ENCODE measurements around the gene DCUN1D4. TPM values are rescaled to one million over a fixed set of nuclear protein-coding genes. Genes with fewer than 3 reads are reported as not detected.
A peak's percentile ranks its signal among the peaks of the same experiment; 100 is the strongest.
"Not testable (repeated sequence)": the region's sequence is repeated elsewhere in the genome, so short reads cannot be mapped to it uniquely, and the experiment has no call there.

Gene DCUN1D4
- polyA plus RNA-seq, 4 donors = 47.7 to 64.6 (median 62.4) TPM

GRCh38 chr4:51890760-51891159, 47.8 kb downstream of the DCUN1D4 start:
- no peak for DNase-seq (ENCODE audit: low read depth in 4 of 4, low spot score in 3 of 4)

GRCh38 chr4:51893402-51893801, 50.4 kb downstream of the DCUN1D4 start:
- not testable (repeated sequence) for DNase-seq (ENCODE audit: low read depth in 4 of 4, low spot score in 3 of 4)

- DNase-seq (ENCODE audit: low read depth in 4 of 4, low spot score in 3 of 4) = no peak
Observed at GRCh38 chr4:51894059-51894645, 51.2 kb downstream of the DCUN1D4 start.

- DNase-seq (ENCODE audit: low read depth in 4 of 4, low spot score in 3 of 4) = no peak
Observed at GRCh38 chr4:51895158-51895557, 52.2 kb downstream of the DCUN1D4 start.

- DNase-seq (ENCODE audit: low read depth in 4 of 4, low spot score in 3 of 4) = peak in 3 of 4 donors; percentile 24 to 43 (median 29)
Observed at GRCh38 chr4:51895816-51896408, 53.0 kb downstream of the DCUN1D4 start.

GRCh38 chr4:51901363-51901762, 58.4 kb downstream of the DCUN1D4 start:
- DNase-seq (ENCODE audit: low read depth in 4 of 4, low spot score in 3 of 4) = no peak

GRCh38 chr4:51906167-51906958, 63.4 kb downstream of the DCUN1D4 start:
- no peak for DNase-seq (ENCODE audit: low read depth in 4 of 4, low spot score in 3 of 4)

GRCh38 chr4:51907006-51907669, 64.2 kb downstream of the DCUN1D4 start:
- DNase-seq (ENCODE audit: low read depth in 4 of 4, low spot score in 3 of 4) = no peak

- no peak for DNase-seq (ENCODE audit: low read depth in 4 of 4, low spot score in 3 of 4)
Observed at GRCh38 chr4:51909236-51909703, 66.3 kb downstream of the DCUN1D4 start.

- no peak for DNase-seq (ENCODE audit: low read depth in 4 of 4, low spot score in 3 of 4)
Observed at GRCh38 chr4:51918251-51918650, 75.3 kb downstream of the DCUN1D4 start.

GRCh38 chr4:51923343-51923742, 80.4 kb downstream of the DCUN1D4 start:
- DNase-seq (ENCODE audit: low read depth in 4 of 4, low spot score in 3 of 4) = no peak

- DNase-seq (ENCODE audit: low read depth in 4 of 4, low spot score in 3 of 4) = no peak
Observed at GRCh38 chr4:51925307-51925706, 82.4 kb downstream of the DCUN1D4 start.

- no peak for DNase-seq (ENCODE audit: low read depth in 4 of 4, low spot score in 3 of 4)
Observed at GRCh38 chr4:51930557-51930956, 87.6 kb downstream of the DCUN1D4 start.

- no peak for DNase-seq (ENCODE audit: low read depth in 4 of 4, low spot score in 3 of 4)
Observed at GRCh38 chr4:51931461-51931860, 88.5 kb downstream of the DCUN1D4 start.

GRCh38 chr4:51932261-51932660, 89.3 kb downstream of the DCUN1D4 start:
- DNase-seq (ENCODE audit: low read depth in 4 of 4, low spot score in 3 of 4) = no peak

- DNase-seq (ENCODE audit: low read depth in 4 of 4, low spot score in 3 of 4) = no peak
Observed at GRCh38 chr4:51932684-51933083, 89.7 kb downstream of the DCUN1D4 start.

GRCh38 chr4:51940460-51940859, 97.5 kb downstream of the DCUN1D4 start:
- DNase-seq (ENCODE audit: low read depth in 4 of 4, low spot score in 3 of 4) = not testable (repeated sequence)

GRCh38 chr4:51942108-51942832, 99.3 kb downstream of the DCUN1D4 start:
- DNase-seq (ENCODE audit: low read depth in 4 of 4, low spot score in 3 of 4) = no peak

- no peak for DNase-seq (ENCODE audit: low read depth in 4 of 4, low spot score in 3 of 4)
Observed at GRCh38 chr4:51942833-51943215, 99.9 kb downstream of the DCUN1D4 start.

GRCh38 chr4:51943221-51943620, 100.3 kb downstream of the DCUN1D4 start:
- no peak for DNase-seq (ENCODE audit: low read depth in 4 of 4, low spot score in 3 of 4)
